Activated CD4-positive, alpha-beta T cell treated with anti-CD3 and anti-CD28 coated beads, Interleukin-2, amount 50 U/mL, for 1 hour (primary cell): ENCODE results near the gene KLHL25.

Experiments used
- DNase-seq: peaks from one replicate; pipeline ENCODE4 v3.0.0-alpha.2; 2020

Gene KLHL25

DNA sequence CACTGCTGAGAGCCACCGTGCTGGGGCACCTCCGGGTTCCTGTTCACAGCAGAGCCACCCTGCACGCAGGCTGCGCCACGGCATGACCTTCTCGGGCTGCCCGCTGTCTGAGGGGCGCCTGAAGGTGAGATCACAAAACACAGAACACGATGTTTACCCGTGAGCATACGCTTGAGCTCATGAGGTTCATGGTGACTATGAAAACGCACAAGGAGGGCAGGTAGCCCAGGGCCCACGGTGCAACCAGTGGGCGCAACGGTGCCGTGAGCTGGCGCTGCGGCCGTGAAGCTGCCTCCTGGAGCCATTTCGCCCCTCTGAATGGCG is 36.1 kb downstream of the KLHL25 start:
- no peak for DNase-seq

DNA sequence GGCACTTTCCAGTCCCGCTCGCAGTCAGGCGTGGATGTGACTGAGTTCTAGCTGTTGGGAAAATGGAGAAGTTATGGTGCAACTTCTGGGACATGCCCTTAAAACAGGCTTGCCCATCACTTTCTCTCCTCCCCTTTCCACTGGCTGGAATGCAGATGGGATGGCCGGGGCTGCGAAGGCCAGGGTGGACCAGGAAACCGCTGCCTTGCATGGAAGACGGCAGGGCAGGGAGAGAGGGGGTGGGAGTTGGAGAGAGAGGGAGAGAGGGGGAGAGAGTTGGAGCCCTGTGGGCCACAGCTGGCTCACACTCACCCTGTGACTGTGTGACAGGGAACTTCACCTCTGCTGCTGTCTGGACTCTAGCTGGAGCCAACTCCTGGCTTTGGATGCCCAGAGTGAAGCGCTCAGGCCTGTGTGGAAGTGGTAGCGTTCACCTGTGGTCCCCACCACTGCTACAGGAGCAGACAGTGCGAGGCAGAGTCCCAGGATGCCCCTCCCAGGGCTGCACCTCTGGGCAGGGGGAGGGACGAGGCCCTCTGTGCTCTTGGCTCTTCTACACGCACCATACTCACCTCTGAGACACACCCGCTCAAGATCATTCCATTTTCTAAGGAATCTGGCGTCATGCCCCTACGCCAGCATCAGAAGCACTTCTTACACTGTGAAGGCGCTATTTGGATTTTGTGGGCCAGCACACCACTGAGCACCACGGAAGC is 36.6 kb downstream of the KLHL25 start:
- DNase-seq: no peak

DNA sequence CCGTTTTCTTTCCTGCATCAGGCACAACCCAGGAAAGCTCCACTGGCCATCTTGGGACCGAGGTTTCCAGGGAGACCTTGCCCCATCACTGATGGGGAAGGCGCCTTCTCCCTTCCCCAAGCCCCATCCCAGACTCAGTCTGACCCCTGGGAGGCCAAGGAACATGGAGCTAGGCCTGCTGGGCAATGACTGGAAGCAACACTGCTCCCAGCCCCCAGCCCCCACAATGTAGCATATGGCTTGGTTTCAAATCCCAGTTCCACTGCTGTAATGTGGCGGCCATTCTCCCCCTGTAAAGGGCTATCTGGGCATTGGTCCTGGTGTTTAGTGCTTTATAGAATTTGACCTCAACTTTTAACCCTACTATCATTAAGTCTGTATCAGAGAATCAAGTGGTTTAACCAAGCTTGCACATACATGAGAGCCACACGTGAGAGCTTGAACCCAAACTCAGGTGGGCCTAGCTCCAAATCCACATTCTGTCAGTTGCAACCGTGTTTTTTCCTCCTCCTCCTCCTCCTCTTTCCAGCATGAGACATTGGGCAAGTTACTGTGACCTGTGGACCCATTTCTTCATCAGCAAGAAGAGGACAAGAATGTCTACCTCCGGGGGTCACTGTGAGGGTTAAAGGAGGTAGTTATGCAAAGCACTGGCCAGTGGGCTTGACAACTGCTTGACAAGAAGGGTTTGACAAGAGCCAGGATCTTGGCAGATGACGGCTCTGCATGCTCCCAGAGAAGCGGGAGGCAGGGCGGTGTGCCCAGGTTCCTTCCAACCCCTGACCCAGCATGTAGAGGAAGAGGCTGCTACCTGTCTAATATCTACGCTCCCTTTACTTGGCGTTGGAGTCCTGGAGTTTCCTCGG is 37.4 kb downstream of the KLHL25 start:
- DNase-seq: no peak

DNA sequence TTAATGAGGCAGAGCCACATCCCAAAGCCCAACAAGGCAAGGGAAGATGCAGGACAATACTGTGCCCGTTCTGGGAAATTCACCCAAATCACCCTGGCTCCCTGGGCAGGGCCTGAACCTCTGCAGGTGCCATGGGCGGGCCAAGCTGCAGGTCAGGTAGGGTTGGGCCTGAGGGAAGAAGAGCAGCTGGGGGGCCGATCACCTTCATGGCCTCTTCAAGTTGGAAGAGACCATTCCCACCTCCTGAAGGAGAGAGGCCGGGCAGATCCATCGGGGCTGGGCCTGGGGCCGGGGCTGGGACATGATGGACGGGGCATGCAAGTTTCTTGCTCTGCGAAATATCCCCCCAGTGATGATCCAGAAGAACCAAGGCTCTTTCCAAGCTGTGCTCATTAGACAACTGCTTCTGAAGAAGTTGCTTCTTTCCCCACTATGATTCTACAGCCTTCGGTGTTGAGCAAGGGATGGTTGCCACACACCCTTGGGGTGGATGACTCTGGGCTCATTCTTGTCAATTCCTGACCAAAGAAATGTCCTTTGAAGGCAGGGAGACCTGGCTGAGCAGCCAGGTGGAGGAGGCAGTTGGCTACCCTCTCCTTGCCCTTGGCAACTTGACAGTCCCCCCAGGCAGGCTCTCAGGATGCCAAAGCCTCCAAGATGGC is 38.2 kb downstream of the KLHL25 start:
- no peak for DNase-seq

DNA sequence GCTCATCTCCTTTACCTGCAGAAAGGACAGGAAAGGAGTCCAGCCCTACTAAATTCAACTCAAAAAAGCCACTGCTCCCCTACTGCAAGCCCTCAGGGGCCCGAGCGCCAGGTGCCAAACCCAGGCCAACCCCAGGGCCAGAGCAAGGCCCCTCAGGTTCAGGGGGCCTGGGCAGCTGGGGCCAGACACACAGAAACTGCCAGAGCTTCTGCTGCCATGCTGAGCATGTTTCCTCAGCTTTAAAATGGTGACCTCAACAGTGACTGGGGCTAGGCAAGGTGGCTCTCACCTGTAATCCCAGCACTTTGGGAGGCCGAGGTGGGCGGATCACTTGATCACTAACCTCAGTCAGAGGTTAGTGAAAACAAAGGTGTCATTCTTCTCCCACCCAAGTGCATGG is 38.8 kb downstream of the KLHL25 start:
- DNase-seq: no peak

DNA sequence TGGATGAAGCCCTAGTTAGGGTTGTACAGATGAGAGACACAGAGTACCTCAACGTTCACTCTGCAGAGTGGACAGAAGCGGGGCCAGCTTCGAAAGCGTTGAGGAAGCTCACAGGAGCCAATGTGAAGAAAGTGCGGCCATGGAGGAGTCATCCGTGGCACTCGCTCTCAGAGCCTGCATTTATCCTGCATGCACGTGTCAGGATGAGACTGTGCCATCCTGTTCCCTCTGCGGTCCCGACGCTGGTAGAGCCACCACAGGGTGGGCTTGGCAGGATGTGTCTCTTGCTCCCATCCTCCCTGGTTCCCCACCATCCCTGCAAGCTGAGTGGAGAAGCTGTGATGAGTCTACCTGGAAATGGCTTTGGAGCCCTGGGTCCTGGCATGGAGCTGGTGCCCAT is 39.3 kb downstream of the KLHL25 start:
- DNase-seq: no peak

DNA sequence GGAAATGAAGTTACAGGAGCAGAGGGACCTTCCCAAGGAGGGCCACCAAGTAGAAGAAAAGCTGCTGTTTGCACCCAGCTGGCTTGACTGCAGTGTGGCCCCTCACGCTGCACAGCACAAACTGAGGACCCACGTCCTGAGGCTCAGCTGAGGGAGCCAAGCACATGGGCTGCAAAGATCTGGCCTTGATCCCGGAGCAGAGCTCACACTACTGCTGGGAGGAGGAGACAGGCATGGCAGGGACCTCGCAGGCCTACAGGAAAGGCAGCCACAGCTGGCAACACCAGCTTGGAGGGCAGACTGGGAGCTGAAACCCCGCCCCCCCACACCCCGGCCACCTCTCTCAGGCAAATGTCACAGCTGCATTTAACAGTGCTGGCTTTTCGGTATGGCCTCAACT is 39.7 kb downstream of the KLHL25 start:
- no peak for DNase-seq

DNA sequence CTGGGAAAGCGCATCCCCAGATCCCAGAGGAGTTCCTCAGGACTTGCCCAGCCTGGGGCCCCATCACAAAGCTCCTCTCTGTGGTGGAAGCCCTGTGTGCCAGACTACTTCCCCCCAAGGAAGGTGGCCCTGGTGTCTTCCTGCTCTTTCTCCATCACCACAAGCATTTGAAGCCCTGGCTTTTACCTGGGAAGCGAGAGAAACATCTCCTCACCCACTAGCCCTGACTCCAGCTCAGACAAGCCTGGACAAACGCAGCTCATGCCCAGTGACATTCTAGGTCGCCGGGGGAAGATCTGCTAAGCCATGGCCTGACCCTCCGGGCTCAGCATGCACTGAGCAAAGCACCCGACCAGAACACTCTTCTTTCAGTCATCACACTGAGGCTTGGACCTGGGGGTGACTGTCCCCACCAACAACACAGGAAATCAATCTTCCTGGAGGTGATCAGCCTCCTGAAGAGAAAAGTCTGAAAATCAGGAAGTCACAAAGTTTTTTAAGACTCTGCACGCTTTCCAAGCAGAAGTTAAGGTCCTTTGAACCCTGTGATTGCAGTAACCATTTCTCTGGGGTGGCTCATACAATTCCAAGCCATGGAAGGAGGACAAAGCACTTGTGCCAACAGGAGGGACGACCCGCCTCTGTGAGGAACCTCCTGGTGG is 40.8 kb downstream of the KLHL25 start:
- DNase-seq: no peak

DNA sequence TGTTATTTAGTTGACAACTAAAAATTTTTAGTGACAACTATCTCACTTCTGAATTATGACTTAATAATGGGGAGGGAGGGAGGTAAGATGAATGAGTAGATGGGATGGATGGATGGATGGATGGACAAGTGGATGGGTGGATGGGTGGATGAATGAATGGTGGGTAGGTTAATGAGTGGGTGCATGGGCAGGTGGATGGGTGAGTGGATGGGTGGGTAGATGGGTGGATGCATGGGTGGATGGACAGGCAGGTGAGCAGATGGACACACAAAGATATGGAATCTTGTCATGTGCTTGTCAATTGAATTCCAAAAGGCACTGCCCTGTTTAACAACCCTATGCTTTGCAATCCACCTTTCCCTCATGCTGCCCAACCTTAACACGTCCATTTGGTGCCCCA is 41.5 kb downstream of the KLHL25 start:
- DNase-seq: no peak

DNA sequence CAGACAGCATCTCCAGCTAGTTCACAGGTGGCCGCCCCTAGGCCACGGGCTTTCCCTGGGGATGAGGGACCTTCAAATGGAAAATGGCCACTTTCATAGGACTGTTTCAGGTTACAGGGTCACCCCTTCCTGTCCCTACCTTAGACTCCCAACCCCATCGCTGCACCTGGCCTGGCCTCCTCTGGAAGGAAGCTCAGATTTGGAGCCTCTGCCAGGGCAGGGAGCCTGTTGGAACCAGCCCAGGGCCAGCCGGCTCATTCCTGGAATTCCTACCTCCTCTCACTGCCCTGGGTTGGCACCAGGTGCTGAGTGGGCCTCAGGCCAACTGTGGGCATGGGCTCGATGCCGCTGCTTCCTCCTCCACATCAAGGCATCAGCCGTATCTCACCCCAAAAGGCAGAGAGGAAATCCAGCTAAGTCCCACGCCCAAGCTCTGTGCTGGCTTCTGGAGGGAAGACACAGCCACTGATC is 42.2 kb downstream of the KLHL25 start:
- no peak for DNase-seq

DNA sequence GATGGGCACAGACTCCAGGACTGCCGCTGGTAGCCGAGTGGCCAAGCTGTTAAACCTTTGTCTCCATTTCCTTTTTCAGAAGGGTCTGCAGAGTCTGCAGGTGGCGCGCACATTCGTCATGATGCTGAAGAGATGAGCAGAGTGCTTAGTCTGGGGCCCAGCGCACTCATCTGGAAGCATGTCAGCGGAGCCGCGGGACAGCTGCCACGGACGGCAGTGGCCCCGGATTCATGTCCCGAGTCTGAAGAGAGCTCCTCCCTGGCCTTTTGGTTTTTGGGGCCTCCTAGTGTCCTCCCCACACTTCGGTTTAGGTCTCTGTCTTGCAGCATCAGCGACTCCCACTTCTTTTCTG is 42.6 kb downstream of the KLHL25 start:
- DNase-seq: no peak

DNA sequence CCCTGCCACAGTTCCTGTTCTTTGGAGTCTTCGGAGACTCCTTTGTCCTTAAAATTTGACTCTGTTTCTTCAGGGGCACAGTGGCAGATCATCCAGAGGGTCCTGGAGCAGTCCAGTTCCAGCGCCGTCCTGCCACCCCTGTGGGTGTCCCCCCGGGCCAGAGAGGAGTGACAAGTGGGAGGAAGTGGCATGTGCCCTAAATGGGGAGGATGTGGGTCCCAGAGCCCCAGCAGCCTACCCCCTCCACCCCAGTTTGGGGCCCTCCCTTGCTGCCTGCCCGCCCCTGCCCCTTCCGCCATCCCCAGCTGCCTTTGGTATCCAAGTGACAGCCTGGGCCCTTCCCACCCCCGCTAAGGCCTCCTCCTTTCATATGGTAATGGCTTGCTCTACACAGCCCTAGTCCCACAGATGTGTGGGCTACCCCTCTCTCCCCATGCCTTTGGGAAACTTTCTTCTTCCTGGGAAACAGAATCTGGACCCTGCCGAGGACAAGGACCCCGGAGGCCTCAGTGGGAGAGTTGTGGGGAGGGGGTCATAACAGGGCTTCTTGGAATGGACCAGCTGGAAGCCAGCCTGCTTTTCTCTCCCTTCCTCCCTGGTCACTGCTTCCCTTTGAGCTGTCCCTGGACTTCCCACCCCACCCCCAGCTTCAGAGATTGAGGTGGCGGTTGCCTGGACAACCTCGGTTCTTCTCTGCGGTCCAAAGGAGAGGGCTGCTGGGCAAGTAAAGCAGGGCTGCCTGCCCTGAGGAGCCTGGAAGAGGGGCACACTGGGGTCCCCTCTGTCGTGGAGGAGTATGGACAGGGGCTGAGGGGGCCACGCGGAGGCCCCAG is 43.2 kb downstream of the KLHL25 start:
- DNase-seq: no peak

DNA sequence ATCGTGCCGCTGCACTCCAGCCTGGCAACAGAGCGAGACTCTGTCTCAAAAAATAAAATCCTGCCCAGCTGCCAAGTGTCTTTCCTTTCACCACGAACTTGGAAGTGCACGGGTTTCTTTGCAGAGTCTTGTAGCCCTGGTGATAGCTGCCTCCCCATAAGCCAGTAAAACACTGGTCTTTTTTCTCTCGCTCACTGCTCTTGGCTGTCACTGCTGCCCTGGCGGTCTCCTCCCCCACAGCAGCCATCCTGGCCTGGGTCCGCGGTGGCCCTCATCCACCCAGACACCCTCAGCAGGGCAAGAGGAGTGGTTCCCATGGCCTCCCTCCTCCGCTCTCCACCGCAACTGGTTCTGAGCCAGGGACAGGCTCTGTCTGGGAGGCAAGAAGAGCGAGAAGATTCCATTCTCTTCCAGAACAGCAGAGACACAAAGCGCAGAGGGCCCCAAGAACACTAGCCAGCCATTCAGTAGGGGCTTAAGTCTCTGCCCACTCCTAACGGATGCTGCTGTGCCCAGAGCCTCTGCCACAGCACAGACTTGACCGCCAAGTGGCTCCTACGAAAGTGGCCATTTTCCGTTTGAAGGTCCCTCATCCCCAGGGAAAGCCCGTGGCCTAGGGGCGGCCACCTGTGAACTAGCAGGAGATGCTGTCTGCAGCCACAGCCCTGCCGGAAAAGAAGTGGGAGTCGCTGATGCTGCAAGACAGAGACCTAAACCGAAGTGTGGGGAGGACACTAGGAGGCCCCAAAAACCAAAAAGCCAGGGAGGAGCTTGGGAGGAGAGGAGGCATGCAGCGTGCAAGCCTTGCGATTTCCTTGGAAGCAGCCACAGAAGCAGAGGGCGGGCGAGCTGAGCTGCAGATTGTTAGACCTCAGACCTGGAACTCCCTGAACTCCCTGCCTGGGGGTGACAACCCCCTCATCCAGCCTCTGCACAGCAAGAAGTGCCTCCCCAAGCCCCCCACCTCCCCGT is 44.1 kb downstream of the KLHL25 start:
- DNase-seq: no peak

DNA sequence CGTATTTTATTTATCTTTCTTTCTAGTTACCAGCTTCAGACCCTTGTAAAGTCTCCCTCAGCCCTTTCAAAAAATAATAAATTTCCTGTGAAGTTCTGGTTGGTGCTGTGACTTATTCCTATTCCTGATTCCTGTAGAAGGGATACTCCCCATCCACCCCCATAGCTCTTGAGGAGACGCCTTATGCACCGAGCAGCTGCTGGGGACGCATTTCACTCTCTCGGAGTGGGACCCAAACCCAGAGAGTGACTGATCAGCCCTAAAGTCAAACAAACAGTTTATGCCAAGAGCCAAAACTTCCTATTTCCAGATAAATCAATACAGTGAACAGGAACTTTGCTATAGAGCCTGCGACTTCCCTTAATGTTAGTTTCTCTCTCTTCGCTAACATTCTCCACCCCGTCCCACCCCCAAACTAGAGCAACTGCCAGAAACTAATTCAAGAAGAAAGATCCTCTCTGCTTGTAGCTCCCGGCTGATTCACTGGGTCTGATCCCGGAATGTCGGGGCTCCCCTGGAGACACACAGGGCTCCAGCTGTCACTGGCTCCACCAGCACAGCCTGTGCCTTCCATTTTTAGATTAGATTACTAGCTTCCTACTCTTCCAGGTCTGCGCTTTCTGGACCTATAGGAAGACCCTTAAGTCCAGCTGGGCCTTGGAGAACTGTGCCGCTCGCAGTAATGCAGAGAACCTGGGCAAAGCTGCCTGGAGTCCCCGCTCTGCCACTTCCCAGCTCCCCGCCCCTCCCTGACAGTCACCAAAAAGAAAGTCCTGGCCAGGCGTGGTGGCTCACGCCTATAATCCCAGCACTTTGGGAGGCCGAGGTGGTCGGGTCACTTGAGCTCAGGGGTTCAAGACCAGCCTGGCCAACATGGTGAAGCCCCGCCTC is 45.2 kb downstream of the KLHL25 start:
- no peak for DNase-seq

DNA sequence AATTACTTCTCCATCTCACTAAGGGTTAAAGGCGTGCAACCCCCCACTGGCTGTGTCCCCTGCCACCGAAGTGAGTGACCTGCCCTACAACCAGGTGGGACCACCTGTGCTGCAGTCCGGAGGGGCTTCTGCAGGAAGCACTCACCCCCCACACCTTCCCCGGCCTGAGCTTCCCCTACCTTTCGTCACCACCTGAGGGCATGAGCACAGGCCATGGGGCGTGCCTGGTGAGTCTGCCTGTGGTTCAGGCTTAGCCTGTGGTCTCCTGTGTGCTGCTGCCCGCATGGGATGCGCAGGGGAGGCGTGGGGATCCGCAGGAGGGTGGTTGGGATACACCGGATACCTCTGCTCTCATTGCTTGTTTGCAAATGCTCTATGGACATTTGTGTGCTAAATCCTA is 46.0 kb downstream of the KLHL25 start:
- no peak for DNase-seq

DNA sequence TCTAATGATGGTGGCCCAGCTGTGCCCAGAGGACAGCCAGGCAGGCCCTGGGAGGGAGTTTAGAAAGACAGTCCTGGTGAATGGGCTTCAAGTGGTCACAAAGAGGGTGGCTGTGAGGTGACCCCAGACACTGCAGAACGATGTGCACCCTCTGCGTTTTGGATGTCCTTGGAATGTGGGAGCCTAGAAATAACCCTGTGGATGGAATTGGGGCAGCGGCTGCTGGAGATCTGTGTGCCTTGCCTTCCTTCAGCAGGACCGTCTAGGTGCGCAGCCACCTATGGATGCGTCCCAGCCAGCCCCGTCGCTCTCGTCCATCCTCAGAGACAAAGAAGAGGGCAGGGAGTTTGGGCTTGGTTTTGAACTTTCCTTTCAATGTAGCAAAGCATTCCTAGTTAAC is 46.5 kb downstream of the KLHL25 start:
- DNase-seq: no peak

DNA sequence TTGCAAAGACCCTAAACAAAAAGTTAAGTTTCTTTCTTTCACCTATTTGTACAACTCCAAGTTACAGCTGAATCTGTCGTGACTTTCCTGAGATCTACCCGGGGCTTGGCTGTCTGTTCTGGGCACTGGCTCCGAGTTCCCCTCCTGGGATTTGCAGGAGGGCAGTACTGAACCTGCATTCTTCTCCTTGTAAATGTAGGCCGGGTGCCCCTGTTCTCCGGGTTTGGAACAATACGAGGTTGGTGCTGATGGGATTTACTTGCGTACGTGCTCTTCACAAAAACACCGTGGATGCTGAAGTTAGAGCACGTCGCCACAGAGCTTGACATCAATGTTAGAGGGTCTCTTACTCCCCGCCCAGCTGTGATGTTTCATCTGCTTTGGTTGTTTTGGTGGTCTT is 48.1 kb downstream of the KLHL25 start:
- no peak for DNase-seq

DNA sequence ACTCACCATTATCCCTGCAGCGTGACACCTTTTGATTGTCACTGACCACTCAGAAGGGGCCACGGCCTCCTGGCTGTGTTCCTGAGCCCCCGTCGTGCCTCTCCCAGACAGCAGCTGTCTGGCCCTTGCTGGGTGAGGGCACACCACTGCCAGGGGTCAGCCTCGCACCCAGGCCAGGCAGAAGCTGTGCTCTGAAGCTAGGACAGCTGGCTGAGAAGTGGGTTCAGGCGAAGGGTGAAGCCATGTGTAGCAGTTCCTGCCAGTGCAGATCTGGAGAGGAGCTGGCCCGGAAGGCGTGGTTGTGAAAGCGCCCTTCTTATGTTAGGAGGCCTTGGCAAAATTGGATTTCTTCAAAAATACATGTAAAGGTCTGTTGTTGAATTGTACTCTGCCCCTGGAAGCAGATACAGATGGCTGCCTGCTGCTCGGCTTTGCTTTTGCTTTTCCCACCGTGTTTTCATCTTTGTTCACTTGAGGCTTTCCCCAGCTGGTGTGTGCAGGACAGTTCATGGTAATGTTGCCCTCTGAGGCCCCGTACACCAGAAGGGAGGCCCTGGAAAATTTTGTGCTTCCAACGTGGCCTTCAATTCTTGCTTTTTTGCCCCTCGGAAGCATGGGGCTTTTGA is 49.1 kb downstream of the KLHL25 start:
- no peak for DNase-seq

DNA sequence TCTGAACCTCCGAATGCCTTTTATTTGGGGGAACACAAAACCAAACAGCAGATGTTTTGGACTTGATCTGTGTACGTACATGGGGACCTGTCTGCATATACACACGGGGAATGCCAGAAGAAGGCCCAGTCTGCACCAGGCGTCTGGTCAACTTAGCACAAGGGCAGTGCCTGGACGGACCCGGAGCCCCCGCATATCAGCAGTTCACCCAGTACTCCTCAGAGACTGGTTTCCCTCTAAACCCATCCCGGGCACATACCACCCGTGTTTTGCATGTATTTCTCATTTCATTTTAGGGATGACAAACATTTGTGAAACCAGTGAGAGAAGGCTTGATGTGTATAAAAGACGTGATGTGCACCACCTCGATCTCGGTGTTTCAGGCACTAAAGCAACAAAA is 49.7 kb downstream of the KLHL25 start:
- no peak for DNase-seq

DNA sequence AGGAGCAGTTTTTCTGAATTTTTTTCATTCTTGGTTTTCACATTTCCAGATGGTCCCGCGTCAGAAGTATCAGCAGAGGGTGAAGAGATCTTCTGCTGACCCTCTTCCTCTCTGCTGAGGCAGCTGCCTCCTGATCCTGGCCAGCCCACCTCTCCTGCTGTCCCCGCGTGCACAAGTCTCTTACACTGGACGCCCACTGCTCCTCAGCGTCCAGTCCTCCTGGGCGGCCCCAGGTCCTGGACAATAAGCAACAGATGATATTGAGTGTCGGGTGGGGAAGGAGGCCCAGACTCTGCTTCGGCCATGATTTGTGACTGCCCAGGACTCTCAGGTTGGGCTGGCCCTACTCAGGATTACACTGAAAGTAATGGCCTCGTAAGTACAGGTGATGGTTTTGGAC is 50.1 kb downstream of the KLHL25 start:
- DNase-seq: no peak
